ENCODE measurements around the gene CDH11.

CDH11 gene

DNA sequence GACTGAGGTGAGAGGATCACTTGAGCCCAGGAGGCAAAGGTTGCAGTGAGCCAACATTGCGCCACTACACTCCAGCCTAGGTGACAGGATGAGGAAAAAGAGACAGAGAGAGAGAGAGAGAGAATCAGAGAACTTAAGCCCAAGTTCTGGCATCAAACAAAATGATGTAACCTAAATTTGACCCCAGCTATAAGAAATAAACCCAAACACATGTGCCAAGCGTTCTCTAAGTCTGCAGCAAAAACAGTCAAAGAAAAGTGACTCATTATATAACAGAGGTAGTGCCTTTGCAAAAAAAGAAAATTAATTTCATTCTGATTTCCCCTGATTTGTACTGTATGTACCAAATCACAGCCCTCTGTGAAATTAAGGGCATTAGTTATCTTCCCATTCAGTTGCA, 89.5 kb downstream of the CDH11 start:
- no peak for DNase-seq (ENCODE audit: low read depth)

DNA sequence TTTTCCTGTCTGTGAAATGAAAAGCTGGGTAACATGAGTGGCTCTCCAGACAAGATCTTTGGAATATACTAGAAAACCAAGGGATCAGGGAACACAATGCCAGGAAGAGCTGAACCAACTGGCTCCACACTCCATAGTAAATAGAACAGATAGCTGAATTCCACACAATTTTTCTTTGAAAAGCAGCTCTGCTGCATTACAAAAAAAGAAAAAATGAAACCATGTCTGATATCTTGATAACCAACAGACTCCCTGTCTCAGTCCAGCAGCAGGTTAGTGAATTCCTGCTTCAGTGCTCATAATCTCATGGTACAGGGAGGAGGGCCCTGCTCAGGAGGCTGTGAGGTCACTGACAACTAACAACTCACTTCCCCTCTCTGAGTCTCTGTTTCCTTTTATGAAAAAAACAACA, 97.1 kb downstream of the CDH11 start:
- DNase-seq (ENCODE audit: low read depth): no peak

DNA sequence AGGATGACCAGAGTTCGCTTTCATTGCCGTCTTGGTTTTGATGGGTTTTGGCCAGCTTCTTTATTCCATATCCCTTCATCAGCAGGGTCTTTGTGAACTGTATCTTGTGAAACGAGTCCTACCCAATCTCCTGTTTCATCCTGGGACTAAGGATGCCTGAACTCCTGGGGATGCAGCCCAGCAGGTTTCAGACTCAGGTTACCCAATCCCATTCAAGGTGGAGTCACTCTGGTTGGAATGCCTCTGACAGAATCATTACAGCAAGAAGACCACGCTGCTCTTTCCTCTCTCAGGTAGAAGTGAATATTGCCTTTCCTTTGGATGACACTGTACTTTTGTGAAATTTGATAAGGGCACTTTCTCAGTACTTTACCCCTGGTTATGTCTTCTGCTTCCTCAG, 98.1 kb downstream of the CDH11 start:
- DNase-seq (ENCODE audit: low read depth): no peak

DNA sequence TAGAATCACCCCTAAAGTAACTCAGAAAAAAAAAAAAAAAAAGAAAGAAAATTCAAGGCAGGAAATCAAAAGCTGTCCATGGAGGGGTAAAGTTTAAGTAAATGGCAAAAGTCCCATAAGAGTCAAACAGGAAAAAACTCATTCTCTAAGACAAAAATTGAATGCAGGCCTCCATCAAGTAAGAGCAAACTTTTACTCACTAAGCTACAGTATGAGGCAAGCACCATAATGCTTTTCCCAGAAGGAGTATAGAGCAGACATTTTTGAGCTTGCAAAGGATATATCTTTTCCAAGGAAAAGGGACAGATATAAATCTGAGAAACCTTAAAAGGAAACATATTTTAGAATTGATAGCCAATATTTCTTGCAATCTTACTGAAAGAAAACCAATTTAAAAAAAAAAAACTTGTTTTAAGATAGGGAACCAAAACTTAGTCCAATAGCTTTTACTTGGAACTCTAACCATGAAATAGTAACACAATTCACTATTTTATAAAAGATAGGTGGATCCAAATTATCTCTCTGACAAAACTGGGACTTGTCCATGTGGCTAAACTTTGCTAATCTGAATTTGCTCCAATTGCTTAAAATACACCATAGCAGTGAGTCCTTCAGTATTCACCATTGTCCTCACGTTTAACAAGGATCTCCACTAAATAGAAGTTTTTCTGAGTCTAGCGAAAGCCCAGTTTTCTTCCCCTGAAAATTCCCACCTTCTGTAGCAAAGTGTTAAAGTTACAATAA, 99.8 kb downstream of the CDH11 start:
- DNase-seq (ENCODE audit: low read depth): no peak

DNA sequence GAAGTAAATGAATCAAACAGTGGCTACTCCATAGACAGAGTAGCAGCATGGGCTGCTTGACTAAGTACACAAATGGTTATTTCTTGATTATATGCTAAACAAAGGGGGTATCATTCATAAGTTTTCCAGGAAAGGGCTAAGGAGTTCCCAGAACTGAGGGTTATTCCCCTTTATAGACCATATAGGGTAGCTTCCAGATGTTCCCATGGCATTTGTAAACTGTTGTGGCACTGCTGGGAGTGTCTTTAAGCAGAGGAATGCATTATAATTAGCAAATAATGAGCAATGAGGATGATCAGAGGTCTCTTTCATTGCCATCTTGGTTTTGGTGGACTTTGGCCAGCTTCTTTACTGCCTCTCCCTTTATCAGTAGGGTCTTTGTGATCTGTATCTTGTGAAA, 105.1 kb downstream of the CDH11 start:
- no peak for DNase-seq (ENCODE audit: low read depth)

DNA sequence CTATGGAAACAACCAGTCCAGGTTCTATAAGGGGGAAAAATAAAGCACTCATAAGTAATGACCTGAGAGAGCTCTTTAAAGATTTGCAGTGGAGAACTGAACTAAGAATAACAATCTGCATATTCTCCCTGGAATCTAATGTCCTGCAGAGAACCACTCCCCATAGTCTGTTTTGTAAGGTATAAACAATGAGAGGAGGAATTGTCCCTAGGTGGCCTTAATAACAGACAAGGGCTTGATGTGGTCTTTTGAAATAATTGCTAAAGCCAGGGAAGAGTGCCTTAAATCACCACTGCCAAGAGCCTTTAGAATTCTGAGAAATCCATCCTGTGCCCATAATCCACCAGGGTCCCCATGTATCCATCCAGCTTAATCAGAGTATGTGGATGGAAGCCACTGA, 106.3 kb downstream of the CDH11 start:
- no peak for DNase-seq (ENCODE audit: low read depth)

DNA sequence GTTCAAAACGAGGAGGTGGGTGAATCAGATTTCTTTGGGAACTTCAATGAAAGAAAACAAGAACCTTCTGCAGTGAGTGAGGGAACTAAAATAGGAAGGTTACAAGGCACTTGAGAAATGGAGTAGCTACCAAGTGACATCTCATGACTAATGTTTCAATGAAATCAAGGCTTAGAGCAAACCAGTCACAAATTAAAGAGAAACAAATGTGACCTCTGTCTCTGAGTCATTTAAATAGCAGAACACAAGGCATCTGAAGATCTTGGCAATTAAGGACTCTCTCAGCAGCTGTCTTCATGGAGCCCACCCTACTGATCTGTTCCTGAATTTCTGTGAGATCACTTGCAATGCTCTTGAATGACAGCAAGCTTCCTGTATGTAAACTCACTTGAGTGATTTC, 109.5 kb downstream of the CDH11 start:
- no peak for DNase-seq (ENCODE audit: low read depth)

DNA sequence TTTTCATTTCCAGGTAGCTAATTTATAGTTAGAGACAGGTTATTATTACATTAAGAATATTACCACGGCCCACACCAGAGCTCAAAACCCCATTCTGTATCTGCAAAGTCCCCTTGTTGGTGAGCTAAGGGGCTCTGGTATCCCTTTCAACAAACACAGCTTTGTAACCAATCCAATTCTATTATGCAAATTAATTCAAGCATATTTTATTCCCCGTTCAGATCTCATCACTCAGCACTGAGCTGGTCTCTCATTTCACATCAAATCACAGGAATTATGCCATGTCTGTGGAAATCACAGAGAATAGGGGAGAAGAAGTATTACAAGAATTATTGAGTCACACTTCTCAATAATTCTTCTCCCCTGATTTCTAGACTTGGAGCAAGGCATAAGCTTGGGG, 111.7 kb downstream of the CDH11 start:
- no peak for DNase-seq (ENCODE audit: low read depth)

DNA sequence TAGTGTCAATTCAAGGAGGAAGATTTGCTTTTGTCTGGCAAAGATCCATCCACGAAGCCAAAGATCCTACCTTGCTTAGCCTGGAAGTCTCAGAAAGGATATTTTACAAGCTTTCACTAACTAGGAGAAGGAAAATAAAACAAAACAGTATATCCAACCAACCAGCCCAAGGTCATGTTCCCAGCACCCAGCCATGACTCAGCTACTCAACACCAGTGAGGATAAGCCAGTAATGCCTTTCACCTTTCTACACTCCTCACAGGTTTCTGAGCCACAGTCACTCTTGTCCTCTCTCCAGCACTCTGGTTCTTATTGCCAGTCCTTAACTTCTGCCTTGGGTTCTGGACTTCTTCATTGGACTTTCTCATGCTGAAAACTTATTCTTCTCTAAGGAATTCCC, 116.2 kb downstream of the CDH11 start:
- no peak for DNase-seq (ENCODE audit: low read depth)

DNA sequence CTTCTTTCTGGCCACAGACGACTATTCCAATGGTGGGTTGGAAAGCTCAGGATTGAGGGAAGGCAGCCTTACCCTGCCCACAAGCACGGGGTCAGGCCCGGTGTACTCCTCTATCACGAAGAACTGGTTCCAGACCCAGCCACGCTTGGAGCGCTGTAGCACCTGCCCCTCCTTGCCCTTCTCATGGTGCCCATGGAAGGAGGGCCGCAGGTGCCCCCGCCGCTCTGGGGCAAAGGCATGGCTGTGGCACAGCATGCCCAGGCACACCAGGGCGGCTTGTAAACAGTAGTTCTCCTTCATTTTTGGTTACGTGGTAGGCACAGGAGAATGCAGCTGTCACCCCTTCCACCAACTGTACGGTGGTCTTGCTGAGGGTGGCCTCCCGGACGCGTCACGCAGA, 117.3 kb downstream of the CDH11 start:
- DNase-seq (ENCODE audit: low read depth): no peak

DNA sequence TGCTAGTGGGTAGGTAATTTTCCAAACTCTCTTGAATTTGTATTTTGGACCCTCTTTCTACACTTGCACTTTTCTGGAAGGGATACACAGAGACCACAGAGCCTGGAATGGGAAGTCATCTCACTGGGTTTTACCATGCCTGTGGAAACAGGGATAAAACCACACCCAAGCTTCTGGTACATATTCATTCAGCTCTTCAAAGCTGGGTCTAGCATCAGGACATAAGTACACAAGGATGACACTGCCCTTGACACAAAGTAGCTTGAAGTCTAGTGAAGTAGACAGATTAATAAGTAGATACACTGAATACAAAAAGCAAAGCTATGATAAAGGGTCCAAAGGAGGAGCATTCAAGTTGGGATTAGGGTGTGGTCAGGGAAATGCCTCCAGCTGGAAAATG, 118.2 kb downstream of the CDH11 start:
- no peak for DNase-seq (ENCODE audit: low read depth)

DNA sequence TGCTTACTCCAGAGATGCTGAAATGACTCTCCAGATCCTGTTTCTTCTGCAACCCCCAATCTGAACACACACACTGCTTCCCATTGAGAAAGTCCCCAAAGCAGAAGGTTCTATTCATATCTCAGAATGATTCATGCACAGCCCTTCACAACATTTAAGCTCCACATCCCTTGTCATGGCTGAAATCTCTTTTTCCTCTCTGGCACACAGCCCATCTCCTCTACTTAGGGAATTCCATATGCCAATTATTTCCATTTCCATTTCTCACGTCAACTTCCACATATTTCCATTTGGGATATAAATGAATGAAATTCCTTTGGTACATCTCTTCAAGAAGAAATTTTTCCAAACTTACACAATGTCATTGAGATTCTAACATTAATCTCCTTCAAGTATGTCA, 119.6 kb downstream of the CDH11 start:
- DNase-seq (ENCODE audit: low read depth): no peak

DNA sequence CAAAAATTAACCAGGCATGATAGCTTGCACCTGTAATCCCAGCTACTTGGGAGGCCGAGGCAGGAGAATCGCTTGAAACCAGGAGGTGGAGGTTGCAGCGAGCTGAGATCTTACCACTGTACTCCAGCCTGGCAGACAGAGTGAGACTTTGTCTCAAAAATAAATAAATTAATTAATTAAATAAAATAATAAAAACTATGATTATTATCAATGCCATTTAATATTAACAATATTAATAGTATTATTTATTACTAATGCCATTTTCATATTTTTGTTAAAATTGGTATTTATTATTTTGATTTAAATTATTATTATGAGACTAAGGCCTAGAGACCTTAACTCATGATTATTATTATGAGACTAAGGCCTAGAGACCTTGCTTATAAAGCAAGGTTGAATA, 121.2 kb downstream of the CDH11 start:
- no peak for DNase-seq (ENCODE audit: low read depth)

DNA sequence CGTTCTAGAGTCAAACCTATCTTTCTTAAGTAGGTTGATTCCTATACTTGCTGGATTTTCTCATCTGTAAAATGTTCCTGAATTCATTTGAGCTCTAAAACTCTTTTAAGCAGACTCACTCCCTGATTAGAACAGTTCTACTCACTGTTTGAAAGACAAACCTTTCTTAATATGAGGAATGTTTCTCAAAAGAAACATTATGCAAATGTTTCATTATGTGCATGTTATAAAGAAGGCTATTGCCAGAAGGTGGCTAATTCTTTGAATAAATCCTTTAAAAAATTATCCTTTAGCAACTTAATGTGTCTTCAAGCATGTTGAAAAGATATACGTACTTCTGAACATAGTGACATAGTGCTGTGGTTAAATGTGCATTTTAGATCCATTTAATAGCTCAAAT, 124.1 kb downstream of the CDH11 start:
- DNase-seq (ENCODE audit: low read depth): no peak

DNA sequence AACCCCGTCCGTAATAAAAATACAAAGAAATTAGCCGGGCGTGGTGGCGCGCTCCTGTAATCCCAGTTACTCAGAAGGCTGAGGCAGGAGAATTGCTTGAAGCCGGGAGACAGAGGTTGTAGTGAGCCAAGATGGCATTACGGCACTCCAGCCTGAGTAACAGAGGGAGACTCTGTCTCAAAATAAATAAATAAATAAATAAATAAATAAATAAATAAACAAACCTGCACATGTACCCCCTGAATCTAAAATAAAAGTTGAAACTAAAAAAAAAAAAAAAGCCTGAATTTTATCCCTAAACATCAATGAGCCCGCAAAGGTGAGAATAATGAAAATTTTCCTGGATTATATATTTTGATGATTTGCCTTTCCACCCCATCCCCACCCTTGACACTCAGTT, 124.7 kb downstream of the CDH11 start:
- no peak for DNase-seq (ENCODE audit: low read depth)

DNA sequence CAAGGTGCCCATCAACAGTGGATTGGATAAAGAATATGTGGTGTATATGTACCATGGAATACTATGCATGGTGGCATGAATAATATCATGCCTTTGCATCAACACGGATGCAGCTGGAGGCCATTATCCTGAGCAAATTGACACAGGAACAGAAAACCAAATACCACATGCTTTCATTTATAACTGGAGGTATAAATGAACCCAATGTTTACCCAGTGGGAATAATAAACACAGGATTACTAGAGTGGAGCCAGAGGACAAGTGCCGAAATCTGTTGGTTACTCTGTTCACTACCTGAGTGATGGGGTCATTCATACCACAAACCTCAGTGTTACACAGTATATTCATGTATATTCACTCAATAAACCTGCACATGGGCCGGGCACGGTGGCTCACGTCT, 125.2 kb downstream of the CDH11 start:
- DNase-seq (ENCODE audit: low read depth): no peak

DNA sequence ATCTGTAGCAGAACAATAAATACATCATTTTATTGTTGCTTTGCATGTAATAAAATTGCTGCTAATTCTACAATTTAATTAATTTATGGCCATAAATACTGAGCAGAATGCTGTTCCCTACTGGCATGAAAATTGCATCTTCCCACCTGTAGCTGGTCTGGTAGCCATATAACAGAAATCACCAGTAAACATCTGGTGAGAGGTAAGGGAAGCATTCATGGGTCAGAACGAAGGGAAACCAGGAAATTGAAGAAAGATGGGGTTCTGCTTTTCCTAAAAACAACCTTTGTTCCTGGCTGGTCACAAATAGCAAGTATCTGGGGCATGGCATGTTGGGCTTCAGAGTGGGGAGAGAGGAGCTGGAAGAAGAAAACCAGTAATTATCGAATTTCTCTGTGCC, 128.4 kb downstream of the CDH11 start:
- no peak for DNase-seq (ENCODE audit: low read depth)

DNA sequence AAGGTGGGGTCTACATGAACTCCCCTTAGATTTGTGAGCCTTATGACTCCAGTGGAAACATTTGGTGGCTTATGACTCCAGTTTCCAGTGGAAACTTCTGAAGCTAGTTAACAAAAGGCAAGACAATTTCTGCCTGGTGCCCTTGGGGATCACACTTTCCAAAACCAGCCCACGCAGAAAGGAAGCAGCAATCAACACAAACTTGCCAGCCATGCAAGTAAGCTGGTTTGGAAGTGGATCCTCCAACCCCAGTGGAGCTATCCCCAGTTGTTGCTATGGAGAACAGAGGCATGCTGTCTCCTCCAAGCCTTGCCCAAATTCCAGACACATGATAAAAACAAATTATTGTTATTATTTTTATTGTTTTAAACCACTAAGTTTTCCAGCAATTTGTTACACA, 130.9 kb downstream of the CDH11 start:
- DNase-seq (ENCODE audit: low read depth): no peak

DNA sequence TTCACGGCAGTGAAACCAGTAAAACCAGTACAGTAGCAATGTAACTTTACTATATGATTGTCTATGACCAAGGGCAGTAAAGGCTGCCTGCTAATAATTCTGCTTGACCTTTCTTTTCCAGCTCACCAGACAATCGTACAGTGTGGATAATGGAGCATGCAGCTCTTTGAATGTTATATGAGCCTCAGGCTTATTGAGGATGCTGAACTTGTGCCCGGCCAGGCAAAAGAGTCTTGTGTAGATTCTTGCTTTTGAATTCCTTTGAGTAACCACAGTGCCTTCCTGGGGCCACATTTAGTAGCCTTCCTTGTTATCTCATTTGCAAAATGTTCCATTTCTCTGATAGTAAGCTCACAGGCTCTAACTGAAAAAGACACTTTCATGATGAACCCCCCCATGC, 131.8 kb downstream of the CDH11 start:
- DNase-seq (ENCODE audit: low read depth): no peak

DNA sequence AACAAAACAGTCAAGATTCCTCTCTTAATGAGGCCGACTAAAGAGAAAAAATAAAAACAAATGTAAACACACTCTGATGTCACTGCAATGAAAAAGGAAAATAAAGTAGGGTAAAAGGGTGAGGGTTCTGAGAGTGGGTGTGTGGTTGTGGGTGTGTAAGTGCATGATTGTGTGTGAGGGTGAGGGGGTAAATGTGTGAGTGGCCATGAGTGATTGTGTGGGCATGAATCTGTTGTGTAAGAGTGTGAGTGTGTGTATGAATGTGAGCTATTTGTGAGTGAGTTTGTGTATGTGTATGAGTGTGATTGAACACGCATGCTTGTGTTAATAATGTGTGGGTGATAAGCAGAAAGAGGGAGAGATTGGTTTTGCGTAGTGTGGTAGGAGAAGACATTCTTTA, 132.8 kb downstream of the CDH11 start:
- no peak for DNase-seq (ENCODE audit: low read depth)

DNA sequence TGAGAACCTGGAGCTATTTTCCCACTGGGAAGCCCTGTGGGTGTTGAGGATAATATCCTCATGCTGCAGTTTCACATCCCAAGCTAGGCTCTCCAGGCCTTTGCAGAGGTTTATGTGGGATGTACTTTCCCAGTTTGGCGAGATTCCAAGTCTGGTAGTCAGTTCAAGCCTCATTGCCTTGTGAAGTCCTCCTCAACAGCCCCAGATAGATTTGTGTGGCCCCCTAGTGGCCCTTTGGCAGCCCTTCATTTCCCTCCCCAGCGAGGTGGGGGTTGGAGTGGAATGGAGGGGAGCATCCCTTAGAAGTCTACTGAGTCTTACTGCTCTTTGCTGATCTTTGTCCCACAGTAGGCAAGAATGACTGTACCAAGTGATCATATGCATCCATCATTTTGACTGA, 137.9 kb downstream of the CDH11 start:
- peak; percentile 46 for DNase-seq (ENCODE audit: low read depth)

DNA sequence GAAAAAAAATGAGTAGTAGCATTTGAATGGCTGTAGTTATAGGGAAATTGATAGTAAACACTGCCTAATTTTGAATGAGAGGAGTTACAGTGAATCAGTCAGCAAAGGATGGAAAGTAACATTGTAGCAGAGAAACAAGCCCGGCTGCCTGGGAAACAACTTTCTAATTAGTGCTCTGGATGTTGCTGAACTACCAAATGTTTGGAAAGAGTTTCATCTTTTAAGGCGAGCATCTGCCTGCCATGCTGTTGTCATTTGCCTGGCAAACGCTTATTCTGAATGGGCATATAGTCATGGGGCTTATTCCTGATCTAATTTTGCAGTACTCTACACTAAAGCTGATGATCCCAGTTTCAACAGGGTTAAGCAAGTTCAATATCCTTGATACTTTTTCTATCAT, 138.6 kb downstream of the CDH11 start:
- no peak for DNase-seq (ENCODE audit: low read depth)

DNA sequence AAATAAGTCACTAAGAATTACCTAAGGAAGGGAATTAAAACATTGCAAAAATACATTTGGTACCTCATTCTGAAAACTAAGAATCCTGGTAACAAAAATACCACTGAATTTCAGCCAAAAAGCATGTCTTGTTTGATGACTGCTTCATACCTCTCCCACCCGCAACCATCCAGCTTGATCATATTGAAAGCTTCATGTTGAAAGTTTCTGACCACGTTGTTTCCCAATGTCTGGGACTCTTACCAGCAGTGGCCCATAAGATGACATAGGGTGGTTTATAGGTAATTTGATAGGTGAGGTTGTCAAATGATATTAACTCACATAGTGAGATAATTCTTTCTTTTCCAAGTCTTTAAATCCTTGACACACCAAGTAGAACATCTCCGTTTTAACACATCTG, 139.3 kb downstream of the CDH11 start:
- DNase-seq (ENCODE audit: low read depth): no peak

DNA sequence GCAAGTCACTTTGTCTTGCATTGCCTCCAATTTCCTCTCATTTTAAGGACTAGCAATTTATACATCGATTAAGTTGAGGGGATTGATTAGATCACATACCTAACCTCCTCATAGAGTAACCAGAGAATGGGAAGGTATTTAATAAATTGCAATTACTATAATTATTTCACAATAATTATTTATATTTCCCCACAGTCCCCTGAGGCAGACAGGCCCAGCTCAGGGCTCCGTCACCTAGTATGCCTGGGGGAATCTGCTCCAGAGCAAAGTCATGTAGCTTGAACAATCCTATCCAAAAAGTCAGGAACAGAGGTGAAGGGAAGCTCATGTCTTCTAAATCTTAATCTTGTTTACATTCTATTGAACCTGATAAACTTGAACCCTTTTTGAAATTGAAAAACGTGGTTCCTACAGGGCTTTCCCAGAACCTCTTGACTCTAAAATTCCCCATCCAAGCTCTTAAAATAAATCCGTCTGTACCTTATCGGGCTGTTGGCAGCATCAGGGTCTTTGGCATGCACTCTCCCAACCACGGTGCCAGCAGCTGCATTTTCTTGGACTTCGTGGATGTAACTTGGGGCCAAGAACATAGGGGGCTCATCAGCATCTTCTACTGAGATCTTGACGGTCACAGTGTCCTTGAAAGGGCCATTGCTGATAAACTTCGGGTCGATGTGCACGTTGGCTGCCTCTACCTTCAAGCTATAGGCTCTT, 140.1 kb downstream of the CDH11 start:
- DNase-seq (ENCODE audit: low read depth): no peak
